ENCODE results near the gene KCNK3. TPM values are rescaled to one million over a fixed set of nuclear protein-coding genes. Genes with fewer than 3 reads are reported as not detected.

KCNK3 gene
- total RNA-seq, 1 donor from 2014 or later, result 1.9 TPM

GRCh38 chr2:26685341-26685740, 7.2 kb upstream of the KCNK3 start:
- DNase-seq (ENCODE audit: low read depth) (no peak), FAIRE-seq (no peak)
- H2AFZ ChIP-seq (ENCODE audit: low read depth, low read length), result no peak overlapping the region
- H4K20me1 ChIP-seq (ENCODE audit: insufficient read depth, low read length), result no peaks in the 10 kb centered on the region
- TF ChIP-seq EZH2 (IDR thresholded peaks at IDR 0.05; ENCODE audit: insufficient read depth, low read length) (no peak), CTCF (IDR thresholded peaks at IDR 0.05; ENCODE audit: insufficient read depth, low read depth, low read length) (no peak)
- peaks cover 3% of the 10 kb centered on the region for H3K36me3 Mint-ChIP-seq (ENCODE audit: low read depth, unreplicated experiment)
- no peak overlapping the region for H3K27ac Mint-ChIP-seq (ENCODE audit: unreplicated experiment)
- no peak overlapping the region for H3K4me3 ChIP-seq (ENCODE audit: insufficient read depth, low read depth, low read length)
- H3K27me3 Mint-ChIP-seq (ENCODE audit: low read depth, unreplicated experiment), result peaks cover 73% of the 10 kb centered on the region
- no peaks in the 10 kb centered on the region for H3K4me1 ChIP-seq (ENCODE audit: insufficient read depth, low read length)
- H3K9me3 Mint-ChIP-seq (ENCODE audit: unreplicated experiment), result no peaks in the 10 kb centered on the region
- H3K4me3 Mint-ChIP-seq (ENCODE audit: unreplicated experiment), result no peak overlapping the region
- peaks cover 2% of the 10 kb centered on the region for H3K4me1 Mint-ChIP-seq (ENCODE audit: low read depth, unreplicated experiment)
- H3K4me2 ChIP-seq (ENCODE audit: low read length), result no peak overlapping the region
- peaks cover 39% of the 10 kb centered on the region for H3K27me3 ChIP-seq (ENCODE audit: insufficient read depth, low read length)
- H3K27ac ChIP-seq (ENCODE audit: low read depth, low read length), result no peak overlapping the region
- no peaks in the 10 kb centered on the region for H3K36me3 ChIP-seq (ENCODE audit: insufficient read depth, low read length)
- H3K9ac ChIP-seq (ENCODE audit: low read length), result no peak overlapping the region
- H3K79me2 ChIP-seq (ENCODE audit: insufficient read depth, low read length), result no peaks in the 10 kb centered on the region
- H3K9me3 ChIP-seq (ENCODE audit: insufficient read depth, low read depth, low read length), result no peaks in the 10 kb centered on the region

GRCh38 chr2:26685989-26686839, 6.3 kb upstream of the KCNK3 start:
- no peak overlapping the region for H2AFZ ChIP-seq (ENCODE audit: low read depth, low read length)
- no peak overlapping the region for H3K27ac ChIP-seq (ENCODE audit: low read depth, low read length)
- DNase-seq (ENCODE audit: low read depth) (no peak), FAIRE-seq (no peak)
- H3K4me1 ChIP-seq (ENCODE audit: insufficient read depth, low read length), result no peaks in the 10 kb centered on the region
- no peak overlapping the region for H3K4me2 ChIP-seq (ENCODE audit: low read length)
- H3K9ac ChIP-seq (ENCODE audit: low read length), result no peak overlapping the region
- no peaks in the 10 kb centered on the region for H3K79me2 ChIP-seq (ENCODE audit: insufficient read depth, low read length)
- Mint-ChIP-seq H3K36me3 (ENCODE audit: low read depth, unreplicated experiment) (peaks cover 3% of the 10 kb centered on the region), H3K9me3 (ENCODE audit: unreplicated experiment) (no peaks in the 10 kb centered on the region), H3K27me3 (ENCODE audit: low read depth, unreplicated experiment) (peaks cover 73% of the 10 kb centered on the region), H3K4me3 (ENCODE audit: unreplicated experiment) (no peak overlapping the region), H3K27ac (ENCODE audit: unreplicated experiment) (no peak overlapping the region), H3K4me1 (ENCODE audit: low read depth, unreplicated experiment) (peaks cover 3% of the 10 kb centered on the region)
- H3K36me3 ChIP-seq (ENCODE audit: insufficient read depth, low read length), result no peaks in the 10 kb centered on the region
- H3K27me3 ChIP-seq (ENCODE audit: insufficient read depth, low read length), result peaks cover 42% of the 10 kb centered on the region
- no peak overlapping the region for H3K4me3 ChIP-seq (ENCODE audit: insufficient read depth, low read depth, low read length)
- TF ChIP-seq CTCF (IDR thresholded peaks at IDR 0.05; ENCODE audit: insufficient read depth, low read depth, low read length) (no peak), EZH2 (IDR thresholded peaks at IDR 0.05; ENCODE audit: insufficient read depth, low read length) (no peak)
- H4K20me1 ChIP-seq (ENCODE audit: insufficient read depth, low read length), result no peaks in the 10 kb centered on the region
- no peaks in the 10 kb centered on the region for H3K9me3 ChIP-seq (ENCODE audit: insufficient read depth, low read depth, low read length)

GRCh38 chr2:26687328-26687727, 5.2 kb upstream of the KCNK3 start:
- FAIRE-seq (no peak), DNase-seq (ENCODE audit: low read depth) (no peak)
- Histone ChIP-seq H3K27me3 (ENCODE audit: insufficient read depth, low read length) (peaks cover 42% of the 10 kb centered on the region), H3K27ac (ENCODE audit: low read depth, low read length) (no peak overlapping the region), H3K4me1 (ENCODE audit: insufficient read depth, low read length) (no peaks in the 10 kb centered on the region), H3K9ac (ENCODE audit: low read length) (no peak overlapping the region), H3K79me2 (ENCODE audit: insufficient read depth, low read length) (no peaks in the 10 kb centered on the region), H2AFZ (ENCODE audit: low read depth, low read length) (no peak overlapping the region), H3K9me3 (ENCODE audit: insufficient read depth, low read depth, low read length) (no peaks in the 10 kb centered on the region), H4K20me1 (ENCODE audit: insufficient read depth, low read length) (no peaks in the 10 kb centered on the region), H3K4me2 (ENCODE audit: low read length) (no peak overlapping the region), H3K36me3 (ENCODE audit: insufficient read depth, low read length) (no peaks in the 10 kb centered on the region), H3K4me3 (ENCODE audit: insufficient read depth, low read depth, low read length) (no peak overlapping the region)
- no peak for TF ChIP-seq CTCF (IDR thresholded peaks at IDR 0.05; ENCODE audit: insufficient read depth, low read depth, low read length)
- peaks cover 3% of the 10 kb centered on the region for H3K36me3 Mint-ChIP-seq (ENCODE audit: low read depth, unreplicated experiment)
- H3K9me3 Mint-ChIP-seq (ENCODE audit: unreplicated experiment), result no peaks in the 10 kb centered on the region
- no peak overlapping the region for H3K27ac Mint-ChIP-seq (ENCODE audit: unreplicated experiment)
- no peak overlapping the region for H3K4me3 Mint-ChIP-seq (ENCODE audit: unreplicated experiment)
- peaks cover 7% of the 10 kb centered on the region for H3K4me1 Mint-ChIP-seq (ENCODE audit: low read depth, unreplicated experiment)
- H3K27me3 Mint-ChIP-seq (ENCODE audit: low read depth, unreplicated experiment), result peaks cover 71% of the 10 kb centered on the region

Measured in astrocyte (in vitro differentiated cells and primary cell).